NT2/D1 (cell line): Measurements from ENCODE around the gene TECPR2.

Experiments used
- DNase-seq: peaks from one replicate; pipeline ENCODE4 v3.0.0-alpha.2; 2011; ENCODE audit warnings: low read depth, low spot score
- H3K27me3 ChIP-seq: 2 replicates; pipeline ENCODE4 v1.6.0; 2011; ENCODE audit warnings: mild to moderate bottlenecking; ENCODE audit not compliant: insufficient read length, insufficient read depth
- H3K36me3 ChIP-seq: 2 replicates; pipeline ENCODE4 v1.6.1; 2011; ENCODE audit warnings: mild to moderate bottlenecking, low read length, mixed read lengths; ENCODE audit not compliant: insufficient read depth, insufficient read length
- H3K4me1 ChIP-seq: 2 replicates; pipeline ENCODE4 v1.5.1; 2011; ENCODE audit not compliant: insufficient read depth, insufficient read length
- H3K4me3 ChIP-seq: 2 replicates; pipeline ENCODE4 v1.5.1; 2011; ENCODE audit warnings: low read depth; ENCODE audit not compliant: insufficient read length
- H3K9ac ChIP-seq: 2 replicates; pipeline ENCODE4 v1.6.0; 2011; ENCODE audit warnings: low read depth; ENCODE audit not compliant: insufficient read length
- H3K9me3 ChIP-seq: 2 replicates; pipeline ENCODE4 v1.5.1; 2011; ENCODE audit warnings: mild to moderate bottlenecking, low read length; ENCODE audit not compliant: insufficient read depth
- SUZ12 ChIP-seq: IDR thresholded peaks from 2 replicates; pipeline ENCODE4 v1.6.1; 2011; ENCODE audit not compliant: insufficient read length, insufficient read depth; ENCODE audit errors: extremely low read depth
- YY1 ChIP-seq: IDR thresholded peaks from 2 replicates; pipeline ENCODE4 v1.6.1; 2011; ENCODE audit not compliant: insufficient read length, insufficient read depth
- ZNF274 ChIP-seq: IDR thresholded peaks from 2 replicates; pipeline ENCODE4 v1.6.1; 2011; ENCODE audit warnings: mild to moderate bottlenecking, low read depth, low read length

Gene TECPR2

DNA sequence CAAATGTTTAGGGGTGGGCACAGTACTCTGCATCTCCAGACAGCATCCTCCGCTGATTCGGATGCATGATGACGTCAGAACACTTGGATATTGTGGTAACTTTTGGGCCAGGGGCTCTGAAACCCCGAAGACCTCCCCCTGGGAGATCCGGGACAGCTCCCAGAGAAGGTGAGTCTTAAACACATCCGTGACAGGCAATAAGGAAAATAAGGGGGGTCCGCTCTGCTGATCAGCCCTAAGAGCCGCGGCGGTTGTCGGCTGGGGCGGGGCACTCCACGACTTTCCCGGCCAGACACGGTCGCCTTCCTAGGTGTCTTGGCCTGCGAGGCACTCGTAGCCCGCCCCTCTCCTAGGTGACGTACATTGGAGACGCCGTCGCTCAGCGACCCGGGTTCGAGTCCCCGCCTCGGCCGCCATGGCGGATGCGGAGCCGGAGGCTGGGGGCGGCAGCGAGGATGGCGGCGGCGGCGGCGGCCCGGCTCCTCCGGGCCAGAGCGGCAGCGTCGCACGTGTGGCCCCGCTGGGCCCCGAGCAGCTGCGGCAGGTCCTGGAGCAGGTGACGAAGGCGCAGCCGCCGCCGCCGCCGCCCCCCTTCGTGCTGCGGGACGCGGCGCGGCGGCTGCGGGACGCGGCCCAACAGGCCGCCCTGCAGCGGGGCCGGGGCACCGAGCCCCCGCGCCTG lies 43.2 kb upstream of the TECPR2 start, which contains the start of gene ZNF839:
Gene ZNF839 (plus strand): TSS at position 396 of the 682 bp plus-strand sequence. CDS start 20 bp downstream, at position 416.
- peak; percentile 74 for DNase-seq
- Histone ChIP-seq H3K4me1 (no peaks in the 10 kb centered on the region), H3K36me3 (peaks cover 8% of the 10 kb centered on the region)

DNA sequence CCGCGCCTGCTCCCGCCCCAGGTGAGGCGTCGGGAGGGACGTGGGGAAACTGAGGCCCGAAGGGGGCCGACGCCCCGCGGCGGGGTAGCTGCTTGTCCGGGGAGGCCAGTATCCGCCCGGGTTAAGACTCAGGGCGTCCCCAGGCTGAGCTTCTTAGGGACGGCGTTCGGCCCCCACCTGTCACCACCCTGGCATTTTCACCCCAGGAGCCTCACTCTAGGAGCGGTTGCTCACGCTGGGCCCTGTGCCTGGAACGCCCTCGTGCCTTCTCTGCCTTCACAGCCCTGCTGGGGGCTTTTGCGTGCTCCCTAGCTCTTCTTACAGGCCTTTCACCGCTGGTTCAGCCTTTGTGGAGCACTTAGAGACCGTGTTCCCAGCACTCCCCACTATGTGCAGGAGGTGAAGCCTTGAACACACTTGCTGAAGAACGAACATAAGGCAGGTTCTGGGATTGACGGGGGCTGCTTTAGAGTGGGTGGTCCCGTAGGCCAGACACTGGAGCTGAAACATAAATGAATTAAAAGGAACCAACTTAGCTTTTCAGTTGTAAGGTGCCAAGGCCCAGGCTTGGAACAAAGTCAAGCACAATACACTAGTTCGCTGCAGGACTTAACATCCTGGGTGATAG lies 42.6 kb upstream of the TECPR2 start:
- Histone ChIP-seq H3K9ac (peak overlapping the region; percentile 86), H3K4me1 (no peaks in the 10 kb centered on the region), H3K4me3 (peak overlapping the region; percentile 84), H3K9me3 (no peaks in the 10 kb centered on the region), H3K36me3 (peaks cover 8% of the 10 kb centered on the region), H3K27me3 (no peaks in the 10 kb centered on the region)
- DNase-seq = no peak
- TF ChIP-seq SUZ12 = no peak
- TF ChIP-seq YY1 = no peak
- no peak for TF ChIP-seq ZNF274

More for the DNA sequence above, 43.2 kb upstream of the TECPR2 start, which contains the start of gene ZNF839:
- no peaks in the 10 kb centered on the region for H3K9me3 ChIP-seq
- TF ChIP-seq ZNF274 = no peak
- peak; percentile 70 for TF ChIP-seq YY1
- no peaks in the 10 kb centered on the region for H3K27me3 ChIP-seq
- H3K9ac ChIP-seq = peak within 1 kb of the TSS; percentile 86
- H3K4me3 ChIP-seq = peak within 1 kb of the TSS; percentile 84

DNA sequence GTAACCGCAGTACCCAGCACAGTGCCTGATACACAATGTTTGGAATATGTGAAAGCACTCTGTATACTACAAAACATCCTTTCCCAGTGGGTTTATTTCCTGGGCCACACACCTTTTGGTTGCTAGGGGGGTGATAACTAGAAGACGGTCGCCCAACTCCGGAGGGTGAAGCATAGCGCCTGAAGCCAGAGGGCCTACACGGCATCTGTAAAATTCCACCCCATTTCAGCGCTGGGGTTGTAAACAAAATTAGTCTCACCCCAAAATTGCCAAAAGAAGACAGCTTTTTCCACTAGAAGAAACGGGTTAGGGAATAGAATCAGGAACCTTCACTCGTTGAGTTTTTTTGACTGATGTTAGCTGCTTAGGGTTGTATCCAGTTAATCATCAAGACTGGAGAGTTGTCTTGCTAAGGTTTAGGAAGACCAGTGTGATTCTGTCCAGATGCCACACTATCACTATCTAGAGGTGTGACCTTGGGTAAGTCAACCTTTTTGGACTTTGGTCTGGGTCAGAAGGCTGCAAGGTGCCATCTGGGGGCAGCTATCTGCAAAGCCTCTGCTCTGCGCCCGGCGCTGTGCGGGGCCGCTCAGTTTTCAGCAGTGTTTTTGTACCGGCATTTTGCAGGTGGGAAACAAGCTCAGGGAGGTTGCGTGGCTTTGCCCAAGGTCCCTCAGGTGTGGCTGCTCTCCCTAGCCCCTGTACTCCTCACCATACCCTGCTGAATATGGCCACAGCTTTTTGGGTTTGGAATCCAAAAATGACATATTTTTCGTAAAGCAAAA lies 41.9 kb upstream of the TECPR2 start:
- Histone ChIP-seq H3K36me3 (peaks cover 8% of the 10 kb centered on the region), H3K9ac (peak overlapping the region; percentile 86), H3K9me3 (no peaks in the 10 kb centered on the region), H3K27me3 (no peaks in the 10 kb centered on the region), H3K4me3 (peak overlapping the region; percentile 84), H3K4me1 (no peaks in the 10 kb centered on the region)
- no peak for DNase-seq
- TF ChIP-seq ZNF274 (no peak), SUZ12 (no peak), YY1 (no peak)

DNA sequence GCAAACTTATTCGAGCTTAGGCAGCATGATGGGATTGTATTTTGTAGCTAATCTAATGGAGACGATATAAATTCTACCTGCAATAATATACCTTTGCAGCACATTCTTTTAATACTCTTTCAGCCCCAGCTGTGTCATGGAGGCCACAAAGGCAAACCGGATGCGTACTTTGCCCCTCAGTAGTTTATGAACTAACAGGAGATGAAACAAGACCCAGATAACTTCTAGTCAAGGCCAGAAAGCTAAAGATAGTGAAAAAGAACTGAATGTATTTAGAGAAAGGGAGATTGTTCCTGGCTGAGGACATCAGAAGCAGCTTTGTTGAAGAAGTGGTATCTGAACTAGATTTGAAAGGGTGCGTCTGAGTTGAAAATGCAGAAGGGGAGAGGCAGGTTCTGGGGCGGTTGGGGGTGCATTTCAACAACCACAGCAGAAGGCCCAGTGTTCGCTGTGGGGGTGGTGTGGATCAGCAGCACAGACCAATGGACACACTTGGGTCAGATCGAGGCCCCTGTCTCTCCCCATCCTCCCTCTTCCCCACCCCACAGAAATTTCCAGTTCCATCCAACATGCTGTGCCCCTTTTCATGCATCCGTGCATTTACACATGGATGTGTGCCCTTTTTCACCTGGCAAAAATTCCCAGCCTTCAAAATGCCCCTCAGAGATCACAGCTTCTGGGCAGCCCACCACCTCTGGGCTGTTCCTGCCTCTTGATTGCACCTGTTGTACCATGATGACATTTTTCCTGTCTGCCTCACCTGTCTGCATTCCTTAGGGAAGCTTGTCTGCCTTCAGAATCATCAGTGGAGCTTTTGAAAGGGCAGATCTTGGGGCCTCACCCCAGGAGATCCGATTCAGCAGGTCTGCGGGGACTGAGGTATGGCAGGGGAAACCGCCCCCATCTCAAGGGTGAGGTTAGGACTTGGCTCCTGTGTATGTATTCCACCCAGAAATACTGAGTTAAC lies 41.0 kb upstream of the TECPR2 start:
- DNase-seq = no peak
- no peak overlapping the region for H3K4me3 ChIP-seq
- H3K9me3 ChIP-seq = no peaks in the 10 kb centered on the region
- H3K27me3 ChIP-seq = no peaks in the 10 kb centered on the region
- no peak for TF ChIP-seq SUZ12
- no peak for TF ChIP-seq YY1
- TF ChIP-seq ZNF274 = no peak
- H3K9ac ChIP-seq = no peak overlapping the region
- peaks cover 8% of the 10 kb centered on the region for H3K36me3 ChIP-seq
- no peaks in the 10 kb centered on the region for H3K4me1 ChIP-seq

DNA sequence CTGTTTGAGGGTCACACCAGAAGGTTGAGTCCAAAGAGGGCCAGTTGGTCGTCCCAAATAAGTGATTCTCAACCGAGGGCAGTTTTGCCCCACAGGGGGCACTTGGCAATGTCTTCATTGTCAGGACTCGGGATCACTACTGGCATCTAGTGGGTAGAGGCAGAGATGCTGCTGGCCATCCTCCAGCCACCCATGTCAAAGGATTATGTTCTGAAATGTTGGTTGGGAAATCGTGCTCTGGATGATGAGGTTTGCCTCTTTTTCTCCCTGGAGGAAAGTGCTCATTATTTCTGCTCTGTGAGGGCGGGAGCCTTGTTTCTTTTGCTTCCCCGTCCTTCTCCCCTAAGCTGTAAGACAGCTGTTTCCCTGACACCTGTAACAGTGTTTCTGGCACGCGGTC lies 39.6 kb upstream of the TECPR2 start:
- no peak overlapping the region for H3K9ac ChIP-seq
- H3K4me1 ChIP-seq = no peaks in the 10 kb centered on the region
- TF ChIP-seq ZNF274 (no peak), YY1 (no peak), SUZ12 (no peak)
- H3K4me3 ChIP-seq = no peak overlapping the region
- no peaks in the 10 kb centered on the region for H3K27me3 ChIP-seq
- peaks cover 11% of the 10 kb centered on the region for H3K36me3 ChIP-seq
- H3K9me3 ChIP-seq = no peaks in the 10 kb centered on the region
- DNase-seq = no peak

DNA sequence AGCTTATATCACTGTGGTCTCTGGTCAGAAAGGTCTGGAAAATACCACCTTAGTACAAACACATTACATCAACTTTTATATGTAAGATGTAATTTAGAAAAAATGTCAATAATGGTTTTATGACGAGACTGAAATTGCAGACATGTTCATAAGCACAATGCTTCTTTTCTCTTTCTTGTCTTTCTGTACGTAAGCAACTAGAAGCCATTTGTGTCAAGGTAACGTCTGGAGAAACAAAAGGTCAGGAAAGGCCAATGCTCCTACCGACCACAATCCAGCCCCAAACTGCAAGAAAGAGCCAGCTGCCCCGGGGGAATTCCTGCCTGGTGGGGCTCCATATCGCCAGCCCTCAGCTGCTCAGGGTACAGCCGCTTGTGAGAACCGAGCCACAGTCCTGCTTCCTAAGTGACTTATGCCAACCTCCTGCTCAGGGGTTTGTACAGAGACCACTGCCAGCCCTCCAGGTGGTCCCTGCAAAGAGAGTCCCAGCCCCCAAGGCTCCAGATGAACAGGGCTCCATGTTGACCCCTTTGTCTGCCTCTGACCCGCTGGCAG lies 36.9 kb upstream of the TECPR2 start:
- H3K9ac ChIP-seq = no peak overlapping the region
- H3K36me3 ChIP-seq = peaks cover 15% of the 10 kb centered on the region
- H3K4me3 ChIP-seq = no peak overlapping the region
- TF ChIP-seq YY1 (no peak), ZNF274 (no peak), SUZ12 (no peak)
- H3K27me3 ChIP-seq = no peaks in the 10 kb centered on the region
- DNase-seq = no peak
- no peaks in the 10 kb centered on the region for H3K9me3 ChIP-seq
- H3K4me1 ChIP-seq = no peaks in the 10 kb centered on the region
